HEK293T (cell line): ENCODE measurements around the gene OLA1.

ENCODE experiments used
- CTCF ChIA-PET: fragments of 350-600 bp; formaldehyde crosslinking; extraction: SDS; loops from one replicate; lab custom pipeline; 2021; ENCODE audit warnings: antibody characterized with exemption, inconsistent platforms; lab: Yijun Ruan, JAX
- POLR2A ChIA-PET: fragments of 350-600 bp; formaldehyde crosslinking; extraction: SDS; loops from one replicate; lab custom pipeline; 2020; ENCODE audit warnings: antibody characterized with exemption, inconsistent platforms; lab: Yijun Ruan, JAX
- DNase-seq: peaks from one replicate; pipeline ENCODE4 v3.0.0; 2012; ENCODE audit warnings: mixed read lengths; ENCODE audit errors: extremely low spot score
- ARNT ChIP-seq: fragments of 450-650 bp; IDR thresholded peaks from 2 replicates; pipeline ENCODE4 v1.6.1; 2017; ENCODE audit warnings: mild to moderate bottlenecking
- BHLHE40 ChIP-seq: fragments of 450-650 bp; IDR thresholded peaks from 2 replicates; pipeline ENCODE4 v1.6.1; 2016; ENCODE audit warnings: mild to moderate bottlenecking, moderate library complexity, borderline replicate concordance
- CTBP1 ChIP-seq: fragments of 450-650 bp; IDR thresholded peaks from 2 replicates; pipeline ENCODE4 v1.6.1; 2016; ENCODE audit warnings: borderline replicate concordance
- ELF4 ChIP-seq: fragments of 450-650 bp; IDR thresholded peaks from 2 replicates; pipeline ENCODE4 v1.6.1; 2017; ENCODE audit warnings: antibody characterized with exemption
- FOXA1 ChIP-seq: fragments of 450-650 bp; IDR thresholded peaks from 2 replicates; pipeline ENCODE4 v1.6.1; 2016; ENCODE audit warnings: mild to moderate bottlenecking
- FOXK2 ChIP-seq: fragments of 450-650 bp; IDR thresholded peaks from 2 replicates; pipeline ENCODE4 v1.6.1; 2016; ENCODE audit warnings: mild to moderate bottlenecking
- FOXM1 ChIP-seq: fragments of 450-650 bp; IDR thresholded peaks from 2 replicates; pipeline ENCODE4 v1.6.1; 2017; ENCODE audit warnings: mild to moderate bottlenecking, borderline replicate concordance
- HDGF ChIP-seq: fragments of 450-650 bp; IDR thresholded peaks from 2 replicates; pipeline ENCODE4 v1.6.1; 2017; ENCODE audit warnings: antibody characterized with exemption, borderline replicate concordance
- L3MBTL2 ChIP-seq: fragments of 450-650 bp; conservative IDR thresholded peaks from 2 replicates; pipeline ENCODE4 v1.6.1; 2016; ENCODE audit warnings: mild to moderate bottlenecking
- LEF1 ChIP-seq: fragments of 450-650 bp; IDR thresholded peaks from 2 replicates; pipeline ENCODE4 v1.6.1; 2017; ENCODE audit warnings: mild to moderate bottlenecking, borderline replicate concordance
- NFRKB ChIP-seq: fragments of 450-650 bp; IDR thresholded peaks from 2 replicates; pipeline ENCODE4 v1.6.1; 2016; ENCODE audit warnings: mild to moderate bottlenecking, moderate library complexity
- PKNOX1 ChIP-seq: fragments of 450-650 bp; IDR thresholded peaks from 2 replicates; pipeline ENCODE4 v1.6.1; 2016
- SP1 ChIP-seq: fragments of 450-650 bp; IDR thresholded peaks from 2 replicates; pipeline ENCODE4 v1.6.1; 2017
- SUZ12 ChIP-seq: fragments of 450-650 bp; IDR thresholded peaks from 2 replicates; pipeline ENCODE4 v1.6.1; 2016; ENCODE audit warnings: mild to moderate bottlenecking
- TARDBP ChIP-seq: fragments of 450-650 bp; IDR thresholded peaks from 2 replicates; pipeline ENCODE4 v1.6.1; 2016
- ZNF384 ChIP-seq: fragments of 450-650 bp; IDR thresholded peaks from 2 replicates; pipeline ENCODE4 v1.6.1; 2016

The OLA1 gene

GRCh38 chr2:174142290-174142689 lies 106.0 kb downstream of the OLA1 start:
- no peak for DNase-seq
- CTCF ChIA-PET = no interaction called here
- TF ChIP-seq ELF4 (no peak), L3MBTL2 (no peak), ZNF384 (no peak)
- POLR2A ChIA-PET = no interaction called here

- ChIA-PET POLR2A (no interaction called here), CTCF (interaction anchor here (0.7 kb wide), 1 partner anchor 18 kb away, joined by 4 read pairs; no protein-coding TSS in a partner anchor)
- peak; percentile 21 for DNase-seq
- TF ChIP-seq ELF4 (no peak), PKNOX1 (no peak), FOXM1 (no peak), CTBP1 (no peak), LEF1 (no peak), BHLHE40 (no peak), NFRKB (no peak), SUZ12 (no peak), TARDBP (no peak), FOXK2 (no peak), ZNF384 (no peak), L3MBTL2 (no peak), SP1 (no peak), HDGF (no peak)
Observed at GRCh38 chr2:174138161-174138560, 110.2 kb downstream of the OLA1 start.

DNA sequence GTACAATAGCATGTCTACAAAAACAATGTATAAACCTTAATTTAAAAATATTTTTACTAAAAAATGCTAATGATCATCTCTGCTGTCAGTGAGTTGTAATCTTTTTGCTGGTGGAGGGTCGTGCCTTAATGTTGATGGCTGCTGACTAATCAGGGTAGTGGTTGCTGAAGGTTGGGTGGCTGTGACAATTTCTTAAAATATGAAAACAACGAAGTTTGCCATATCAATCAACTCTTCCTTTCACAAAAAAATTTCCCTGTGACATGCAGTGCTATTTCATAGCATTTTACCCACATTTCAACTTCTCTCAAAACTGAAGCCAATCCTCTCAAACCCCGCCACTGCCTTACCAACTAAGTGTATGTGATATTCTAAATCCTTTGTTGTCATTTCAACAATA lies 112.4 kb downstream of the OLA1 start:
- POLR2A ChIA-PET = no interaction called here
- no peak for DNase-seq
- CTCF ChIA-PET = no interaction called here
- TF ChIP-seq ELF4 (no peak), BHLHE40 (no peak), LEF1 (no peak), ZNF384 (no peak), SUZ12 (no peak), HDGF (no peak), NFRKB (no peak), L3MBTL2 (no peak), TARDBP (no peak), FOXM1 (no peak), PKNOX1 (no peak)

DNA sequence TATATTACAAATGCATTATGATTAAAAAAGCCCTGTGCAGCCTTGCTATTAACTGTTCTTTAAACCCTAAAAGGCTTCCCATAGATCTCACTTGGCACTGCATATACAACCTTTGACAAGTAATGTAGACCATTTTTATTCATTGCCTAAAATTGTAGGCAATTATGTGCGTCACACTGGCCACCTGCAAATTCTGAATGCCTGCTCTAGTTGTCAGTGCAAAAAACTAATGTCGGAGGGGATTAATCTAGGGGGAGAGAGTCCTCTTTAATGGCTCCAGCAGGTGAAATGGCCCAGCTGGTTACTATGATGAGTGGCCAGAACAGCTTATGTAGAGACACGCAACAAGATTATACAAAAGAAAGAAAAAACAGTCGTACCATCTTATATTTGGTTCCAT lies 123.2 kb downstream of the OLA1 start:
- CTCF ChIA-PET = no interaction called here
- no peak for DNase-seq
- POLR2A ChIA-PET = no interaction called here
- TF ChIP-seq CTBP1 (no peak), TARDBP (no peak), ELF4 (no peak), ARNT (no peak), PKNOX1 (no peak), BHLHE40 (no peak), NFRKB (no peak), FOXM1 (no peak), ZNF384 (no peak), HDGF (no peak), FOXA1 (no peak), FOXK2 (no peak)

DNA sequence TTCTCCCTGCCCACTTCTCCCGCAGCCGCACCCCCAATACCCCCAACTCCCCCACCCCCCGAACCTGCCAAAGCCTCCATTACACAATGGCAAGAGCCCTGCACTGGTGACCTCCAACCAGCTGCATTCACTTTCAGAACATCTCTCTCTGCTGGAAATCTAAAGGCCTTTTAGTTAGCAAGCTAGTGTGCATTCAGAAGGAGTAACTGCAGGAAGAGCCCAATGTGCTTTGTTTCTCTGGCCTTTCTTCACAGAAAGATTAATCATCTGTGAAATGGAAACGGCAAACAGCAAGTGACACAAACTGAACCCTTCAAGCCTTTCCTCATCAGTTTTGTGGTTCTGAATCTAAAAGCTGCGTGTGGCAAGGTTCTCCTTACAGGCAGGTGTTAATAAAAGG lies 124.2 kb downstream of the OLA1 start:
- no peak for DNase-seq
- TF ChIP-seq TARDBP (no peak), ZNF384 (no peak), LEF1 (no peak), BHLHE40 (no peak), SUZ12 (no peak), ELF4 (no peak), NFRKB (no peak), ARNT (no peak), FOXM1 (no peak), L3MBTL2 (no peak), SP1 (no peak), FOXK2 (no peak), HDGF (no peak), FOXA1 (no peak), CTBP1 (no peak), PKNOX1 (no peak)
- ChIA-PET CTCF (no interaction called here), POLR2A (no interaction called here)

DNA sequence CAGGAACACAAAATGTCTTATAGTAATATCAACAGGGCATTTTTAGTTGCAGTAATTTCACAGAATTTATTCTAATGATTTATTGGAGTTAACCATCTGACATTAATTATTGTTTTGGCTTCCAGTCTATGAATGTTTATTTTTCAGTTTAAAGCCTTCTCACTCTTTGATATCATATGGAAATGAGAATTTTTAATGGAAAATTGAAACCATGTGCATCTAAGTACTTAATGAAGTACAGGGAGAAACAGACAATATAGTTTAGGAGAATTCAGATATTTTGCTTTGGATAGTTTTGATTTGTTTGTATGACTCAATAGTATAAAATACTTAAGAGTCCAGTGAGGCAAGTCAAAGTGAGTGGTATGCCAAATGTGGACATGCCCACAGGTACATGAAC lies 126.1 kb downstream of the OLA1 start:
- POLR2A ChIA-PET = no interaction called here
- DNase-seq = no peak
- CTCF ChIA-PET = no interaction called here
- no peak for TF ChIP-seq FOXA1
- no peak for TF ChIP-seq HDGF
- no peak for TF ChIP-seq L3MBTL2
- no peak for TF ChIP-seq BHLHE40
- peak; percentile 46; the same call in 1 of the 2 replicates for TF ChIP-seq PKNOX1
- no peak for TF ChIP-seq FOXM1
